ENCODE measurements around the gene NECTIN1.

GRCh38 chr11:119593346-119593745 is 135.7 kb downstream of the NECTIN1 start:
- TF ChIP-seq POLR2AphosphoS5 (IDR thresholded peaks at IDR 0.05) (no peak), CTCF (IDR thresholded peaks at IDR 0.05) (no peak), POLR2A (IDR thresholded peaks at IDR 0.05) (no peak)
